ENCODE data around the gene TPD52L2.

DNA sequence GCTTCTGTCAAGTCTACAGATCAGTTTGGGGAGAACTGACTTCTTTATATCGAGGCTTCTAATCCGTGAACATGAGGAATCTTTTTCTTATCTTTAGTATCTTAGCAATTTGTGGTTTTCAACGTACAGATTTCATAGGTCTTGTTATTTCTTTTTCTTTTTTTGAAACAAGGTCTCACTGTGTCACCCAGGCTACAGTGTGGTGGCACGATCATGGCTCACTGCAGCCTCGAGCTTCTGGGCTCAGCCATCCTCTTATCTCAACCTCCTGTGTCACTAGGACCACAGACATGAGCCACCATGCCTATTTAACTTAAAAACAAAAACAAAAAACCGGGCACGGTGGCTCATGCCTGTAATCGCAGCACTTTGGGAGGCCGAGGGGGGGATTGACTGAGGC is 59.2 kb downstream of the TPD52L2 start:
- TF ChIP-seq, protein P1, sequence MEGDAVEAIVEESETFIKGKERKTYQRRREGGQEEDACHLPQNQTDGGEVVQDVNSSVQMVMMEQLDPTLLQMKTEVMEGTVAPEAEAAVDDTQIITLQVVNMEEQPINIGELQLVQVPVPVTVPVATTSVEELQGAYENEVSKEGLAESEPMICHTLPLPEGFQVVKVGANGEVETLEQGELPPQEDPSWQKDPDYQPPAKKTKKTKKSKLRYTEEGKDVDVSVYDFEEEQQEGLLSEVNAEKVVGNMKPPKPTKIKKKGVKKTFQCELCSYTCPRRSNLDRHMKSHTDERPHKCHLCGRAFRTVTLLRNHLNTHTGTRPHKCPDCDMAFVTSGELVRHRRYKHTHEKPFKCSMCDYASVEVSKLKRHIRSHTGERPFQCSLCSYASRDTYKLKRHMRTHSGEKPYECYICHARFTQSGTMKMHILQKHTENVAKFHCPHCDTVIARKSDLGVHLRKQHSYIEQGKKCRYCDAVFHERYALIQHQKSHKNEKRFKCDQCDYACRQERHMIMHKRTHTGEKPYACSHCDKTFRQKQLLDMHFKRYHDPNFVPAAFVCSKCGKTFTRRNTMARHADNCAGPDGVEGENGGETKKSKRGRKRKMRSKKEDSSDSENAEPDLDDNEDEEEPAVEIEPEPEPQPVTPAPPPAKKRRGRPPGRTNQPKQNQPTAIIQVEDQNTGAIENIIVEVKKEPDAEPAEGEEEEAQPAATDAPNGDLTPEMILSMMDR (IDR thresholded peaks at IDR 0.05; ENCODE audit: low read length) = no peak
- TF ChIP-seq EZH2 (IDR thresholded peaks at IDR 0.05; ENCODE audit: borderline replicate concordance, low read length) = no peak

Measured in OCI-LY1 (cell line).